AG04449 (cell line): Measurements from ENCODE around the gene TRAPPC2L.

ENCODE experiments used
- CTCF ChIA-PET: fragments of 350-600 bp; formaldehyde crosslinking; extraction: SDS; loops from one replicate; lab custom pipeline; 2021; ENCODE audit warnings: antibody characterized with exemption; lab: Yijun Ruan, JAX
- POLR2A ChIA-PET: fragments of 400-600, 350-600 bp; formaldehyde crosslinking; extraction: SDS; loops from one replicate; lab custom pipeline; 2020; ENCODE audit warnings: antibody characterized with exemption, inconsistent platforms; lab: Yijun Ruan, JAX
- DNase-seq: peaks from one replicate; pipeline ENCODE4 v3.0.0-alpha.2; 2010; ENCODE audit warnings: low read depth, low spot score
- H3K4me3 ChIP-seq: 2 replicates; pipeline ENCODE4 v1.5.1; 2011; ENCODE audit warnings: low read depth, mild to moderate bottlenecking, control low read depth, low read length
- TF ChIP-seq, protein P1 (sequence below): IDR thresholded peaks from one replicate; pipeline ENCODE4 v1.5.1; 2011; ENCODE audit warnings: mild to moderate bottlenecking, moderate library complexity, low read length, control low read depth, inconsistent platforms; ENCODE audit not compliant: insufficient read depth; ENCODE audit errors: missing control alignments

Gene TRAPPC2L

DNA sequence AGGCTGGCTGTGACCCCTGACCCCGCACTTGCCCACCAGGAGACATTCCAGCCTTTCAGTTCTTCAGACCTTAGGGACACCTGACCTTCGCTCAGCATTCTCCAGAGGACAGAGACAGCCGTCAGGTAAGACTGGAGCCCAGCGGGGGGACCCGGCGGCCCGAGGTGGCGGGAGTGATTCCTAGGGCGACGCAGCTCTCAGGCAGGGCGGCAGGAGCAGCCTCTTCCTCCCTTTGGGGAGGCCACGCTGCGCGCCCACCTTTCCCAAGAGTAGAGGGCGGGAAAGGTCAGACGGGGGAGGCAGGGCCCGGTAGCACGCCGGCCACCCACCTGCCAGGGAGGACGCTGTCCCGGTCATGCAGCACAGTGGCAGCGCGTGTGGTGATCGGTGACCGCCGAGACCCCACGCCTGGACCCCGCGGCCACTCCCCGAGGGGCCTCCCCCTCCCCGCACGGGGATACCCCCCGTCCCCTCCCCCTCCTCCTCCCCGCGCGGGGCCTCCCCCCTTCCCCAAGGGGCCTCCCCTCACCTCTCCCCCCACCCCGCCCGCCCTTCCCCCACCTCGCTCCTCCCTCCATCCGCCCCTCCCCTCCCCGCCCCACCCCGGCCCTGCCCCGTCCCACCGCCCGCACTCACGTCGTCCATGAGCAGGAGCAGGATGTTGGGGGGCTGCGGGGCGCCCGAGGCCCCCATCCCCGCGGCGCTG is 652 bp upstream of the TRAPPC2L start:
- CTCF ChIA-PET: interaction anchor here (1.4 to 2.6 kb wide), 9 partner anchors 15 to 360 kb away, joined by 3 to 20 read pairs (median 6); no protein-coding TSS in a partner anchor
- DNase-seq: no peak
- TF ChIP-seq, protein P1, sequence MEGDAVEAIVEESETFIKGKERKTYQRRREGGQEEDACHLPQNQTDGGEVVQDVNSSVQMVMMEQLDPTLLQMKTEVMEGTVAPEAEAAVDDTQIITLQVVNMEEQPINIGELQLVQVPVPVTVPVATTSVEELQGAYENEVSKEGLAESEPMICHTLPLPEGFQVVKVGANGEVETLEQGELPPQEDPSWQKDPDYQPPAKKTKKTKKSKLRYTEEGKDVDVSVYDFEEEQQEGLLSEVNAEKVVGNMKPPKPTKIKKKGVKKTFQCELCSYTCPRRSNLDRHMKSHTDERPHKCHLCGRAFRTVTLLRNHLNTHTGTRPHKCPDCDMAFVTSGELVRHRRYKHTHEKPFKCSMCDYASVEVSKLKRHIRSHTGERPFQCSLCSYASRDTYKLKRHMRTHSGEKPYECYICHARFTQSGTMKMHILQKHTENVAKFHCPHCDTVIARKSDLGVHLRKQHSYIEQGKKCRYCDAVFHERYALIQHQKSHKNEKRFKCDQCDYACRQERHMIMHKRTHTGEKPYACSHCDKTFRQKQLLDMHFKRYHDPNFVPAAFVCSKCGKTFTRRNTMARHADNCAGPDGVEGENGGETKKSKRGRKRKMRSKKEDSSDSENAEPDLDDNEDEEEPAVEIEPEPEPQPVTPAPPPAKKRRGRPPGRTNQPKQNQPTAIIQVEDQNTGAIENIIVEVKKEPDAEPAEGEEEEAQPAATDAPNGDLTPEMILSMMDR: no peak
- peak overlapping the region; percentile 70 for H3K4me3 ChIP-seq
- POLR2A ChIA-PET: no interaction called here

DNA sequence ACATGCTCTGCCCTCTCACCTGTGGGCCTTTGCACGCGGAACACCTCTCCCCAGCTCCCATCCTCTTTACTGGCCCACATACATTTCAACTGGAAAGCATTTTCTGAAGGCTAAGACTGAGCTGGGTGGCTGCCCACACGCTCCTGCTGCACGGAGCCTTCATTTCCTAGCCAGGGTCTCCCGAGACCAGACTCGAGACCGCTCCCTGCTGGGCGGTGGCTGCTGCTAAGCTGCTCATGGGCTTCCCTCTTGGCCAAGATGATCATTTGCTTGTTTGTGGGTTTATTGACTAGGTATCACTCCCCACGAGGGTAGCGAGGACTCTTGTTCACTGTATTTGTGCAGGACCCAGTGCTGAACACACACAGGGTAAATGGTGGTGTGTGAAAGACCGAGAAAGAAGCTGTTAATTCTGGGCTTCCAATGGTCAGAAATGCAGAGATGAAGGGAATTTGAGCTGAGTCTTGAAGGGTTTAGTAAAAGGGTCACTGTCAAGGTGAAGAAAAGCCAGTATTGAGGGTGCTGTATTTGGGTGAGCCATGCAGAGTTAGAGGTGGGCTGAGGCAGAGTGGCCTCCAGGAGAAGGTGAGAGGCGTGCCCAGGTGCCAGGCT is 907 bp downstream of the TRAPPC2L start:
- CTCF ChIA-PET: interaction anchor here (0.8 to 2.6 kb wide), 35 partner anchors 9 to 362 kb away, joined by 3 to 20 read pairs (median 4); partner anchors contain the start of genes APRT, MVD, PABPN1L and PIEZO1
- TF ChIP-seq, protein P1: peak; percentile 90
- H3K4me3 ChIP-seq: peak overlapping the region; percentile 99
- POLR2A ChIA-PET: interaction anchor here (0.7 to 1.7 kb wide), 2 partner anchors 73 to 195 kb away, joined by 3 to 7 read pairs; partner anchors contain the start of genes MVD and PIEZO1
- DNase-seq: peak; percentile 14

DNA sequence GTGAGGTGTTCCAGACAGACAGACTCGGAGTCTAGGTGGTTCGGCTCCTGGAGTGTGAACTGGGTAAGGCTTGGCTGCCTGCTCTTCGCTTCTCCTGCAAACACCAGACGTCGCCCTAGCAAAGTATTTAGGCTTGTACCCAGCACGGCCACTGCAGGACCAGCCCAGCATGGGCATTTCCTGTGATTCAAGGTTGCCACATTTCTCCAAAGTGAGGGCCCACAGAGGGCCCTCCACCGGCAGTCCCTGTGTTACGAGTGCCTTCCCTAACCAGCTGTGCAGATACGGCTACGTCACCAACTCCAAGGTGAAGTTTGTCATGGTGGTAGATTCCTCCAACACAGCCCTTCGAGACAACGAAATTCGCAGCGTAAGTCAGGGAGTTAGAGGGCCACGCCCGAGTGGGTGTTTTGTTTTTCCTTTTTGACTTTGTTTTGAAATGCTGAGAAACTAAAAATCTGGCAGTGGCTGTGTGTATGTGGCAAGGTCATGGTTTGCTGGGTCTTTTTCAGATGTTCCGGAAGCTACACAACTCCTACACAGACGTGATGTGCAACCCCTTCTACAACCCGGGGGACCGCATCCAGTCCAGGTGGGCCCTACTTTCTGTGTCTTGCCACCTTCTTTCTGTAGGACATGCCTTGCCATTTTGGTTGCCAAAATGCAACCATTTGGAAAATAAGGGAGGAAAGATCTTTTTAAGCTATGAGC is 2.6 kb downstream of the TRAPPC2L start:
- H3K4me3 ChIP-seq: no peak overlapping the region
- TF ChIP-seq, protein P1: no peak
- no peak for DNase-seq
- CTCF ChIA-PET: interaction anchor here (1.4 to 2.6 kb wide), 6 partner anchors 16 to 122 kb away, joined by 3 to 20 read pairs (median 10); no protein-coding TSS in a partner anchor
- POLR2A ChIA-PET: no interaction called here

DNA sequence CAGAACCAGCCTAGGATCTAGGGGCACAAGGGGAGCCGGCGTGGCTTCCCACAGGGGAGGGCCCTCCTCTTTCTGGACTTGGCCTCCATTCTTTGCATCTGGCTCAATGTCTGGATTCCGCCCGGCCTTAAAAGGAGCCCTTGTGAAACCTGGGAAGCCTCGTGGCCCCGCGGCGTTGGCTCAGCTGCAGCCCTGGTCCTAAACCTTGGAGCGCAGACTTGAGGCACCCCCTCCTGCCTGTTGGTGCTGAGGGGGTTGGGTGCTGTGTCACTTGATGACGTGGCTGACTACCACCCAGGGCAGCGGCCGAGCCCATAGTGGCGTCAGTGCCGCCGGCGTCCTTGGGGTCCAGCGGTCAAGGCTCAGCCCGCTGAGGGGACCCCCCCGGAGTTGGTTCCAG is 4.4 kb downstream of the TRAPPC2L start:
- ChIA-PET POLR2A (no interaction called here), CTCF (no interaction called here)
- no peak overlapping the region for H3K4me3 ChIP-seq
- no peak for DNase-seq
- TF ChIP-seq, protein P1: no peak

DNA sequence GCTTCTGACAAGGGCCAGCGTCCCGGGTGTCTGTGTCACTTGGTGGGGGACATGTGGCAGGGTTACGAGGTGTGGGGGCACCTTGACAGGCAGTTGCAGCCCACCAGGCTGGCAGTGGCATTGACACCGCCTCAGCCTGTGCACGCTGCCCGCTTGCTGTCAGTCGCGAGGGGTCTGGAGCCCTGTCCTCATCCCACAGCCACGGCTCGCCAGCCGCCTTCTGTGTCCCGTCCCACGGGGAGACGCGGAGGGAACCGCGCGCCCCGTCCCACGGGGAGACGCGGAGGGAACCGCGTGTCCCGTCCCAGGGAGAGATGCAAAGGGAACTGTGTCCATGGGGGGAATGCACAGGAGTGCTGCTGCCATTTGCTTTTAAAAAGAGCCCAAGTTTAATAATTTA is 6.0 kb downstream of the TRAPPC2L start:
- TF ChIP-seq, protein P1: no peak
- no peak overlapping the region for H3K4me3 ChIP-seq
- POLR2A ChIA-PET: no interaction called here
- CTCF ChIA-PET: no interaction called here
- no peak for DNase-seq

DNA sequence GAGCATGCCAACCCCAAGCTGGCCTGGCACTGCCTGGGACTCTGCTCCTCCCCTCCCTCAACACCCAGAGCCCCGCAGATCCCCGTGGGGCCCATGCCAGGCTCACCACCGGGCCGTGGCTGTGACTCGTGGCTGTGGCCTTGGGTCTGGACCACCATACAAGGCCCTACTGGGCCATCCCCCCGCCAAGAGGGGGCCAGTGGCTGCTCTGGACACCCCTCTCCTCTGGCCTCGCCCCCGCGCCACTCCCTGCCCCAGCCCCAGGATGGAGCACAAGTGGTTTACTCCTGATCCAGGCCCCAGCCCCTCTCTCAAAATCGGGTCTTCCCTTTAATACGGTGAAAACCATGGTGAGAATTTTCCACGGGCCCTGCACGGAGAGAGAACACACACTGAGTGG is 6.5 kb downstream of the TRAPPC2L start:
- ChIA-PET POLR2A (no interaction called here), CTCF (interaction anchor here (1.1 kb wide), 1 partner anchor 95 kb away, joined by 3 read pairs; no protein-coding TSS in a partner anchor)
- no peak overlapping the region for H3K4me3 ChIP-seq
- TF ChIP-seq, protein P1: no peak
- no peak for DNase-seq
